ENCODE measurements around the gene LIPA. TPM values are rescaled to one million over a fixed set of nuclear protein-coding genes. Genes with fewer than 3 reads are reported as not detected.
"Not testable (repeated sequence)": the region's sequence is repeated elsewhere in the genome, so short reads cannot be mapped to it uniquely, and the experiment has no call there.

Gene LIPA
- polyA plus RNA-seq, 3 donors, result 51.8 to 55.7 (median 53.8) TPM

DNA sequence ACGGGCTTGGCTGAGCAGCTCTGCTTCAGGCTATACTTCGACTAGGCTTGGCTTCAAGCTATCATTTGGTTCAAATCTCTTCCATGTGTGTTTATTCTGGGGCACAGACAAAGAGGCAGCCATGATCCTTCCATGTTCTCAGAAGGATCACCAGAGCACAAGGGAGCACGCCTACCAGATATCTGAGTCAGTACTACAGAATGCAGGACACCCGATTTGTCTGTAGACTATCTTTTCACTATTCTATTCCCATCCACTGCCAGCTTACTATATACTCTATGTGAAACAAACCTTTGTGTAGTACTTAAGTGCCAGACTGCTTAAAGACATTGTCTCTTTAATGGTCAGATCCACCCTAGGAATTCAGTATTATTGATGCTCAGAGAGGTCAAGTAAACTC lies 79.6 kb downstream of the LIPA start:
- DNase-seq (ENCODE audit: low read depth in 3 of 3, low spot score in 2 of 3), result no peak

DNA sequence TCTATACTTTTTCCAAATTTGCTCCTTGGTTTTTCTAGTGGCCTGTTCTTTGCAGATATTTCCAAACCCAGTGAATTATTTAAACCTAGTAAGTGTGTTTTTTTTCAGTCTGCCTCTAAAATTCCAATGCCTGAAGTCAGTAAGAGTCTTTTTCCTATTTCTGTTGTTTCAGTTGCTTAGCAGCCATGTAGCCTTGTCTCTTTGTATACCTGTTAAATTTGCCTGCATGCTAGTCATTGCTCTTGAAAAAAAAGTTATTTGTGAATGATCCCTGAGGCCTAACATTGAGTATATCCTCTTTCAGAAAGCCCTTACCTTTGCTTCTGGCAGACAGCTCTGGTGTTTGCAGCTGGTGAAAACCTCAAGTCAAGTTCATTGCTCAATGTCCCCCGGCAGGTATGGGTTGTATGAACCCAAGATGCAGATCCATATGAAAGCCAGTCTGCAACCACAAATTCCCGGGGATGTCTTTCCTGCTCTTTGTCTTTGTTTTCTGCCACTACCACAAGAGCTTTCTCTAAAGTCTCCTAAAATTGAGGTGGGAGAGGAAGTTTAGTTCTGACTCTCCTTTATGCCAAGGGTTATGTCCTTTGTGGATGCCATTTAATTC lies 80.2 kb downstream of the LIPA start:
- DNase-seq (ENCODE audit: low read depth in 3 of 3, low spot score in 2 of 3), result no peak

DNA sequence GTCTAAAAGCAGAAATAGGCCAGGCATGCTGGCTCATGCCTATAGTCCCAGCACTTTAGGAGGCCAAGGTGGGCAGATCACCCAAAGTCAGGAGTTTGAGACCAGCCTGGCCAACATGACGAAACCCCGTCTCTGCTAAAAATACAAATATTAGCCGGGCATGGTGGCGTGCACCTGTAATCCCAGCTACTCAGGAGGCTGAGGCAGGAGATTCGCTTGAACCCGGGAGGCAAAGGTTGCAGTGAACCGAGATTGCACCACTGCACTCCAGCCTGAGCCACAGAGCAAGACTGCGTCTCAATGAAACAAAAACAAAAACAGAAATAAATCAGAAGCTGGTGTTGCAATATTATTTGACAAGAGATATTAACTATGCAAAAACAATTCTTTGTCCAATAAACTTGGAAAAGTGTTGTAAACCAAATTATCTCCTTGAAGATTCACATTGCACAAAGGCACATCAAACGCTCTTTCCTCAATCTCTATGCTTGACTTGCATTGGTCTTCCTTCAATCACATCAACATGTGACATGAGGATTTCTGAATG lies 83.1 kb downstream of the LIPA start:
- not testable (repeated sequence) for DNase-seq (ENCODE audit: low read depth in 3 of 3, low spot score in 2 of 3)

DNA sequence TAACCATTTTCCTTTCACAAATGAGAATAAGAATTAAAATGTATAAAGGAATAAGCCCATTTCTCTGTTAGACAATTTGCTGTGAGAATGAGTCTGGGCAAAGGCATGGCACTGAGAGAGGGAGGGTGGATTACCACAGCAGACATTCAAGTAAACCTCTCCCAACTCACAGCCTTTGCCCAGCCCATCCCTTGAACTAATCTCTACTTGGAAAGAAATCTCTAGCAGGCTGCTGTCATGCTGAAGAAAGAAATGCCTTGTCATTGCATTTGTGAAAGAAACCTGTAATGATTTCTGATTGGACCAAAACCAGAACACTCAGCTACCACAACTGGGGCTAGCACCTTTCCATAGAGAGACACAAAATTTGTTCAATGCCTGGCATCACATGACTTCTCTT lies 83.7 kb downstream of the LIPA start:
- no peak for DNase-seq (ENCODE audit: low read depth in 3 of 3, low spot score in 2 of 3)

DNA sequence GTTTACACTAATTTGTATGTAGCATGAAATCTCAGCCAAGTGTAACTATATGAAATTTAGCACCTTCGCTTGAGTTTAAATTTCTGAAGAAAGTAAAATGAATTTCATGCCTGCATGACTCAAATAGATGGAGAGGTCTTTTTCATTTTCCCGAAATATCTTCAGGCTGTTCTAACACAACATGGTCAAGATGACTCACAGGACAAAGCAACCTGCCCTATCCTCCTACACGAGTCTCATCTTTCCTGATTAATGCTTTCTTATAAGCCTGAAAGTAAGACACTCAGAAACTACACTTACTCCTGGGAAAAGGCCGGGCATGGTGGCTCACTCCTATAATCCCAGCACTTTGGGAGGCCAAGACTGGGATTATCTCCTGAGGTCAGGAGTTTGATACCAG lies 85.7 kb downstream of the LIPA start:
- no peak for DNase-seq (ENCODE audit: low read depth in 3 of 3, low spot score in 2 of 3)

- no peak for DNase-seq (ENCODE audit: low read depth in 3 of 3, low spot score in 2 of 3)
Observed at GRCh38 chr10:89164920-89165319, 86.7 kb downstream of the LIPA start.

- DNase-seq (ENCODE audit: low read depth in 3 of 3, low spot score in 2 of 3), result no peak
Observed at GRCh38 chr10:89164080-89164479, 87.5 kb downstream of the LIPA start.

Other genes starting within 250 kb of the LIPA start
- gene CH25H, start 44.5 kb downstream of the LIPA start, polyA plus RNA-seq (ENCODE audit: insufficient read length in 3 of 3), result under 1 TPM; 0.11 to 0.22 (median 0.13) TPM
- 10 to 100 TPM in 2 of 3 donors, 1 to 10 TPM in 1; 9.9 to 10.5 (median 10.4) TPM for gene IFIT2, start 50.3 kb upstream of the LIPA start, polyA plus RNA-seq (ENCODE audit: insufficient read length in 3 of 3)
- 10 to 100 TPM; 17.4 to 19.1 (median 18.1) TPM for gene IFIT3, start 76.2 kb upstream of the LIPA start, polyA plus RNA-seq (ENCODE audit: insufficient read length in 3 of 3)
- gene IFIT1B, start 126.3 kb upstream of the LIPA start, polyA plus RNA-seq (ENCODE audit: insufficient read length in 3 of 3), result under 1 TPM; 0.11 to 0.14 (median 0.12) TPM
- 10 to 100 TPM; 19.1 to 22.9 (median 20.9) TPM for gene IFIT1, start 140.8 kb upstream of the LIPA start, polyA plus RNA-seq (ENCODE audit: insufficient read length in 3 of 3)
- gene IFIT5, start 162.8 kb upstream of the LIPA start, polyA plus RNA-seq (ENCODE audit: insufficient read length in 3 of 3), result 10 to 100 TPM; 14.3 to 21.3 (median 18.0) TPM

Data from right renal cortex interstitium (tissue), 3 donors.